SK-N-SH treated with all-trans-retinoic acid at 6 μM for 48 hours (cell line): ENCODE results near the gene DIP2C.

ENCODE experiments used
- CSDC2 ChIP-seq: fragments of 250-450 bp; sonication (Bioruptor Pico); IDR thresholded peaks from 2 replicates; pipeline ENCODE4 v1.5.0; 2020; ENCODE audit warnings: mild to moderate bottlenecking, moderate library complexity
- ESRRG ChIP-seq: fragments of 250-450 bp; sonication (Bioruptor Pico); IDR thresholded peaks from 2 replicates; pipeline ENCODE4 v1.6.1; 2021; ENCODE audit warnings: mild to moderate bottlenecking
- ISL1 ChIP-seq: fragments of 250-450 bp; sonication (Bioruptor Pico); IDR thresholded peaks from 2 replicates; pipeline ENCODE4 v2.1.2; 2022; ENCODE audit warnings: mild to moderate bottlenecking, moderate library complexity
- PATZ1 ChIP-seq: fragments of 250-450 bp; sonication (Bioruptor Pico); IDR thresholded peaks from 2 replicates; pipeline ENCODE4 v1.8.0; 2020; ENCODE audit warnings: mild to moderate bottlenecking, moderate library complexity, borderline replicate concordance
- TCF4 ChIP-seq: fragments of 250-450 bp; sonication (Bioruptor Pico); IDR thresholded peaks from 2 replicates; pipeline ENCODE4 v1.8.0; 2021; ENCODE audit warnings: mild to moderate bottlenecking, moderate library complexity, borderline replicate concordance
- ZFP3 ChIP-seq: fragments of 250-450 bp; sonication (Bioruptor Pico); IDR thresholded peaks from 2 replicates; pipeline ENCODE4 v1.5.0; 2020; ENCODE audit warnings: mild to moderate bottlenecking, moderate library complexity
- ZFP30 ChIP-seq: fragments of 450-650 bp; formaldehyde crosslinking; IDR thresholded peaks from 2 replicates; pipeline ENCODE4 v1.5.0; 2022; ENCODE audit warnings: mild to moderate bottlenecking, moderate library complexity

GRCh38 chr10:728603-729002, 39.1 kb upstream of the DIP2C start:
- TF ChIP-seq TCF4 (CRISPR knock-in tag) (no peak), ESRRG (no peak), ZFP3 (no peak), ISL1 (CRISPR knock-in tag) (no peak), PATZ1 (CRISPR knock-in tag) (no peak), CSDC2 (CRISPR knock-in tag) (no peak), ZFP30 (CRISPR knock-in tag) (no peak)
